IMR-90 (cell line): ENCODE results near the gene NDUFAF2. TPM values are rescaled to one million over a fixed set of nuclear protein-coding genes. Genes with fewer than 3 reads are reported as not detected.

ENCODE experiments used
- ATAC-seq: fragments of 200-7000 bp; cut with Tn5 transposase; 2 replicates; pipeline ENCODE4 v1.9.1; 2020; ENCODE audit warnings: low read depth, mild to moderate bottlenecking, moderate library complexity
- BruUV-seq: library from RNA; stranded (reverse); fragments of 400-500 nt; replicated peaks from 2 replicates; lab custom pipeline; 2021; lab: Mats Ljungman, UMichigan
- CTCF ChIA-PET: fragments of 300-600 bp; formaldehyde crosslinking; extraction: SDS; loops from one replicate; lab custom pipeline; 2021; ENCODE audit warnings: antibody characterized with exemption; lab: Yijun Ruan, JAX
- POLR2A ChIA-PET: fragments of 300-600 bp; sonication (Branson Sonifier 250); formaldehyde crosslinking; loops from one replicate; lab custom pipeline; 2022; ENCODE audit warnings: antibody characterized with exemption; ENCODE audit not compliant: unreplicated experiment; lab: Charles Lee
- DNase-seq: peaks from one replicate; pipeline ENCODE4 v3.0.0; 2013
- H2AFZ ChIP-seq: replicated peaks from 2 replicates; pipeline ENCODE3; 2013; ENCODE audit warnings: low read length, mild to moderate bottlenecking; ENCODE audit not compliant: poor library complexity
- H2AK5ac ChIP-seq: 2 replicates; pipeline ENCODE4 v1.6.1; 2013; ENCODE audit warnings: low read depth, low read length, inconsistent platforms
- H2AK9ac ChIP-seq: replicated peaks from 2 replicates; pipeline ENCODE3; 2013; ENCODE audit warnings: mild to moderate bottlenecking, low read depth, low read length, moderate library complexity; ENCODE audit not compliant: poor library complexity
- H2BK120ac ChIP-seq: 2 replicates; pipeline ENCODE4 v1.6.1; 2013; ENCODE audit warnings: low read depth, low read length, inconsistent platforms
- H2BK15ac ChIP-seq: 3 replicates; pipeline ENCODE4 v1.6.1; 2013; ENCODE audit warnings: low read depth, low read length, inconsistent platforms
- H2BK20ac ChIP-seq: 2 replicates; pipeline ENCODE4 v1.6.1; 2013; ENCODE audit warnings: low read depth, mild to moderate bottlenecking, inconsistent platforms, low read length, moderate library complexity
- H2BK5ac ChIP-seq: 2 replicates; pipeline ENCODE4 v1.6.1; 2013; ENCODE audit warnings: mild to moderate bottlenecking, low read depth, low read length, inconsistent platforms; ENCODE audit not compliant: poor library complexity, severe bottlenecking
- H3K14ac ChIP-seq: replicated peaks from 2 replicates; pipeline ENCODE4 v1.6.1; 2013; ENCODE audit warnings: low read depth, low read length, inconsistent platforms
- H3K18ac ChIP-seq: 2 replicates; pipeline ENCODE4 v1.6.1; 2013; ENCODE audit warnings: low read depth, low read length, control low read depth
- H3K23ac ChIP-seq: 2 replicates; pipeline ENCODE4 v1.6.1; 2013; ENCODE audit warnings: low read depth, low read length, inconsistent platforms
- H3K27ac ChIP-seq: 2 replicates; pipeline ENCODE4 v1.5.1; 2013; ENCODE audit warnings: mild to moderate bottlenecking, control low read depth, low read length; ENCODE audit not compliant: insufficient read depth
- H3K27me3 ChIP-seq: 2 replicates; pipeline ENCODE4 v1.6.1; 2013; ENCODE audit warnings: low read length; ENCODE audit not compliant: control insufficient read depth, insufficient read depth
- H3K36me3 ChIP-seq: 2 replicates; pipeline ENCODE4 v1.6.1; 2013; ENCODE audit warnings: low read length, mixed read lengths; ENCODE audit not compliant: control insufficient read depth, insufficient read depth
- H3K4ac ChIP-seq: 2 replicates; pipeline ENCODE4 v1.6.1; 2013; ENCODE audit warnings: low read depth, low read length, inconsistent platforms
- H3K4me1 ChIP-seq: 2 replicates; pipeline ENCODE4 v1.6.1; 2013; ENCODE audit warnings: low read length, mixed read lengths; ENCODE audit not compliant: control insufficient read depth, insufficient read depth
- H3K4me2 ChIP-seq: 2 replicates; pipeline ENCODE4 v1.6.1; 2013; ENCODE audit warnings: low read depth, mild to moderate bottlenecking, control low read depth, low read length, moderate library complexity
- H3K4me3 ChIP-seq: 2 replicates; pipeline ENCODE4 v1.5.1; 2013; ENCODE audit warnings: low read depth, mild to moderate bottlenecking, control low read depth, low read length, moderate library complexity; ENCODE audit not compliant: insufficient read depth
- H3K56ac ChIP-seq: 2 replicates; pipeline ENCODE4 v1.6.1; 2013; ENCODE audit warnings: low read length, inconsistent platforms; ENCODE audit not compliant: insufficient read depth; ENCODE audit errors: extremely low read depth
- H3K79me1 ChIP-seq, 2 experiments: 2 replicates each; pipeline ENCODE4 v1.6.1; 2013; ENCODE audit warnings: low read length in 2 of 2, inconsistent platforms in 1 of 2, low read depth in 1 of 2
- H3K9ac ChIP-seq: 2 replicates; pipeline ENCODE4 v1.6.1; 2013; ENCODE audit warnings: low read depth, low read length, control low read depth
- H3K9me1 ChIP-seq: 2 replicates; pipeline ENCODE4 v1.6.1; 2013; ENCODE audit warnings: low read length, inconsistent platforms; ENCODE audit not compliant: insufficient read depth
- H3K9me3 ChIP-seq: 2 replicates; pipeline ENCODE4 v1.6.1; 2013; ENCODE audit warnings: low read length; ENCODE audit not compliant: control insufficient read depth, insufficient read depth
- H4K20me1 ChIP-seq: 2 replicates; pipeline ENCODE4 v1.6.1; 2013; ENCODE audit warnings: low read length, inconsistent platforms; ENCODE audit not compliant: insufficient read depth
- H4K5ac ChIP-seq: 2 replicates; pipeline ENCODE4 v1.6.1; 2013; ENCODE audit warnings: mild to moderate bottlenecking, low read depth, low read length, control low read depth
- H4K8ac ChIP-seq, 2 experiments: 2 replicates each; pipeline ENCODE4 v1.6.1; 2013; ENCODE audit warnings: low read depth in 2 of 2, low read length in 2 of 2, control low read depth in 1 of 2, inconsistent platforms in 1 of 2
- H4K91ac ChIP-seq: 2 replicates; pipeline ENCODE4 v1.6.1; 2013; ENCODE audit warnings: low read depth, low read length, inconsistent platforms; ENCODE audit not compliant: insufficient read depth
- BHLHE40 ChIP-seq: fragments of 150-350 bp; IDR thresholded peaks from 2 replicates; pipeline ENCODE4 v1.6.1; 2016; ENCODE audit warnings: mild to moderate bottlenecking, low read depth, low read length
- CEBPB ChIP-seq: IDR thresholded peaks from 2 replicates; pipeline ENCODE4 v1.6.1; 2012; ENCODE audit warnings: low read depth, low read length, improper control_type of control experiment
- FOS ChIP-seq: fragments of 150-350 bp; IDR thresholded peaks from 2 replicates; pipeline ENCODE4 v1.6.1; 2016; ENCODE audit warnings: low read depth, low read length
- MAFK ChIP-seq: IDR thresholded peaks from 2 replicates; pipeline ENCODE4 v1.6.1; 2012; ENCODE audit warnings: low read depth, low read length, improper control_type of control experiment
- POLR2A ChIP-seq: IDR thresholded peaks from 2 replicates; pipeline ENCODE4 v1.6.1; 2012; ENCODE audit warnings: mild to moderate bottlenecking, low read depth, low read length
- RCOR1 ChIP-seq: IDR thresholded peaks from 2 replicates; pipeline ENCODE4 v1.6.1; 2012; ENCODE audit warnings: mild to moderate bottlenecking, low read length, improper control_type of control experiment; ENCODE audit not compliant: insufficient replicate concordance
- SMC3 ChIP-seq: fragments of 150-350 bp; IDR thresholded peaks from 2 replicates; pipeline ENCODE4 v1.6.1; 2016; ENCODE audit warnings: low read depth, mild to moderate bottlenecking, antibody characterized with exemption, low read length, moderate library complexity
- WGBS, 2 experiments: methylation state at CpG; one replicate each; pipeline versions ENCODE4 v1.1.5 to v1.1.7; 2013; ENCODE audit warnings: missing lambda C conversion rate in 2 of 2; ENCODE audit not compliant: insufficient read length in 1 of 2; ENCODE audit errors: extremely low coverage in 2 of 2; 5-methylcytosine and 5-hydroxymethylcytosine counted together
- dilution Hi-C: fragments of 300-500 bp; cut with HindIII; formaldehyde crosslinking; loops from one replicate; pipeline ENCODE4 v1.14.3; 2018; ENCODE audit warnings: low sequenced_read_pairs; ENCODE audit not compliant: unreplicated experiment
- in situ Hi-C: fragments of 300-500 bp; cut with MboI; formaldehyde crosslinking; loops from 3 replicates; pipeline ENCODE4 v1.14.3; 2019; ENCODE audit warnings: low sequenced_read_pairs, inconsistent platforms, mixed read lengths
- intact Hi-C: fragments of 100-400 bp; cut with micrococcal nuclease; formaldehyde crosslinking; loops from 2 replicates; pipeline ENCODE4 v1.10.0; 2022
- polyA plus RNA-seq, 3 experiments: library from polyadenylated mRNA; depleted of rRNA; stranded (reverse); fragments of >200 nt; gene quantifications; 2 replicates each; pipeline ENCODE4 v1.2.3, GENCODE V29; 2012; ENCODE audit warnings: low replicate concordance in 1 of 3
- total RNA-seq: library from RNA; depleted of rRNA; stranded (reverse); fragments of >200 nt; gene quantifications from 2 replicates; pipeline ENCODE4 v1.2.3, GENCODE V29; 2012

NDUFAF2 gene
- total and polyA plus RNA-seq, 2 of the 4 experiments (the other 2 are of a cell fraction) = 11.8 to 24.7 TPM

GRCh38 chr5:61048534-61048933, 103.5 kb downstream of the NDUFAF2 start:
- no peak overlapping the region for H4K5ac ChIP-seq
- BruUV-seq = no TSS peak
- no peak overlapping the region for H3K9ac ChIP-seq
- no peak overlapping the region; the same call in 1 of the 2 replicates for H2AK5ac ChIP-seq
- no peaks in the 10 kb centered on the region for H3K27me3 ChIP-seq
- H3K4me3 ChIP-seq = no peak overlapping the region
- H4K20me1 ChIP-seq = peaks cover 2% of the 10 kb centered on the region; the same call in 1 of the 2 replicates
- H3K27ac ChIP-seq = no peak overlapping the region
- ATAC-seq (peak; percentile 65), DNase-seq (peak; percentile 92)
- dilution Hi-C loops = no loop called here
- no peak overlapping the region; the same call in 1 of the 2 replicates for H3K4me2 ChIP-seq
- no peaks in the 10 kb centered on the region for H3K9me1 ChIP-seq
- no peak overlapping the region for H3K4ac ChIP-seq
- ChIA-PET CTCF (no interaction called here), POLR2A (no interaction called here)
- WGBS, 2 experiments = no CpG with 5 or more reads among the region's 1 CpG
- in situ Hi-C loops = no loop called here
- 0 out of 2 replicates have a peak, but pooled peaks cover 2% of the 10 kb centered on the region for H3K9me3 ChIP-seq
- no peak for TF ChIP-seq SMC3
- no peak for TF ChIP-seq CEBPB
- 0 out of 2 replicates have a peak, but pooled peaks have one; percentile 32 for TF ChIP-seq BHLHE40
- TF ChIP-seq RCOR1 = peak; percentile 45
- no peak for TF ChIP-seq MAFK
- peak; percentile 62 for TF ChIP-seq FOS
- no peak for TF ChIP-seq POLR2A
- H3K14ac ChIP-seq = no peak overlapping the region
- H3K23ac ChIP-seq = no peak overlapping the region
- no peak overlapping the region for H4K8ac ChIP-seq
- no peak overlapping the region for H2AFZ ChIP-seq
- 0 out of 2 replicates have a peak overlapping the region, but pooled peaks have one; percentile 57 for H2BK20ac ChIP-seq
- H2BK5ac ChIP-seq = peak overlapping the region; percentile 24
- H3K79me1 ChIP-seq = peaks cover 7 to 10% of the 10 kb centered on the region in 2 experiments; a peak in 3 of 4 replicates
- H2BK120ac ChIP-seq = no peak overlapping the region
- H3K18ac ChIP-seq = no peak overlapping the region
- H3K4me1 ChIP-seq = peaks cover 4% of the 10 kb centered on the region; the same call in 1 of the 2 replicates
- H2AK9ac ChIP-seq = no peak overlapping the region
- H2BK15ac ChIP-seq = no peak overlapping the region; the same call in 2 of the 3 replicates
- no peak overlapping the region for H4K91ac ChIP-seq
- H3K56ac ChIP-seq = no peak overlapping the region
- no peaks in the 10 kb centered on the region for H3K36me3 ChIP-seq
- intact Hi-C loops = no loop called here
